Hippocampal formation (tissue), 2 donors: ENCODE results near the gene ATG13.
"Not testable (repeated sequence)": the region's sequence is repeated elsewhere in the genome, so short reads cannot be mapped to it uniquely, and the experiment has no call there.

Experiments
- DNase-seq, 2 donors: peaks; one replicate each; lab custom pipeline; 2025; lab: John Stamatoyannopoulos, UW

ATG13 gene

GRCh38 chr11:46643986-46644385, 26.6 kb downstream of the ATG13 start:
- no peak for DNase-seq

GRCh38 chr11:46649180-46649738, 31.9 kb downstream of the ATG13 start:
- DNase-seq = peak; percentile 59 to 89

- DNase-seq = no peak
Observed at GRCh38 chr11:46655631-46656030, 38.3 kb downstream of the ATG13 start.

- no peak for DNase-seq
Observed at GRCh38 chr11:46657186-46657585, 39.8 kb downstream of the ATG13 start.

GRCh38 chr11:46658259-46658658, 40.9 kb downstream of the ATG13 start:
- no peak for DNase-seq

GRCh38 chr11:46659908-46660307, 42.6 kb downstream of the ATG13 start:
- DNase-seq = no peak

- DNase-seq = peak in 1 of 2 donors; percentile 52
Observed at GRCh38 chr11:46661836-46662235, 44.5 kb downstream of the ATG13 start.

GRCh38 chr11:46662366-46662765, 45.0 kb downstream of the ATG13 start:
- no peak for DNase-seq

- no peak for DNase-seq
Observed at GRCh38 chr11:46663277-46663940, 46.1 kb downstream of the ATG13 start.

GRCh38 chr11:46664612-46665011, 47.3 kb downstream of the ATG13 start:
- DNase-seq = no peak

- DNase-seq = no peak
Observed at GRCh38 chr11:46665356-46665755, 48.0 kb downstream of the ATG13 start.

GRCh38 chr11:46666516-46666915, 49.2 kb downstream of the ATG13 start:
- DNase-seq = no peak

- DNase-seq = no peak
Observed at GRCh38 chr11:46667043-46667481, 49.7 kb downstream of the ATG13 start.

GRCh38 chr11:46668480-46669085, 51.2 kb downstream of the ATG13 start:
- no peak for DNase-seq

GRCh38 chr11:46669711-46670139, 52.4 kb downstream of the ATG13 start:
- no peak for DNase-seq

- DNase-seq = not testable (repeated sequence)
Observed at GRCh38 chr11:46670521-46670920, 53.2 kb downstream of the ATG13 start.

- no peak for DNase-seq
Observed at GRCh38 chr11:46671958-46672315, 54.6 kb downstream of the ATG13 start.

GRCh38 chr11:46672381-46672839, 55.1 kb downstream of the ATG13 start:
- DNase-seq = no peak

GRCh38 chr11:46673713-46674462, 56.5 kb downstream of the ATG13 start:
- DNase-seq = no peak

- no peak for DNase-seq
Observed at GRCh38 chr11:46674463-46675287, 57.3 kb downstream of the ATG13 start.

- peak in 1 of 2 donors; percentile 28 for DNase-seq
Observed at GRCh38 chr11:46675288-46675851, 58.0 kb downstream of the ATG13 start.
